Stomach (tissue), 9 donors: Measurements from ENCODE around the gene ASIC4. TPM values are rescaled to one million over a fixed set of nuclear protein-coding genes. Genes with fewer than 3 reads are reported as not detected.
A peak's percentile ranks its signal among the peaks of the same experiment; 100 is the strongest.

Source experiments
- DNase-seq, 2 donors: peaks; one replicate each; pipeline versions ENCODE4 v3.0.0 to v3.0.0-alpha.2; 2013 to 2019
- H3K27ac ChIP-seq, 5 donors: fragments of 200-600 bp in 4 of 5; sonication (generic) in 4 of 5; one replicate each; pipeline ENCODE4 v1.5.1; 2013 to 2019; ENCODE audit warnings: mild to moderate bottlenecking in 1 of 5, moderate library complexity in 1 of 5
- H3K27me3 ChIP-seq, 3 donors: fragments of 200-600 bp; sonication (generic); one replicate each; pipeline ENCODE4 v1.5.1; 2017 to 2019; ENCODE audit warnings: mixed run types in 1 of 3
- H3K36me3 ChIP-seq, 4 donors: fragments of 200-600 bp; sonication (generic); 1 replicate in 3 of 4; 2 replicates in 1 of 4; pipeline ENCODE4 v1.5.1; 2016 to 2019
- H3K4me1 ChIP-seq, 4 donors: fragments of 200-600 bp; sonication (generic); one replicate each; pipeline ENCODE4 v1.5.1; 2016 to 2019
- H3K4me3 ChIP-seq, 4 donors: fragments of 200-600 bp; sonication (generic) in 3 of 4; one replicate each; pipeline ENCODE4 v1.5.1; 2016 to 2019; ENCODE audit warnings: mild to moderate bottlenecking in 1 of 4
- H3K9me3 ChIP-seq, 4 donors: fragments of 200-600 bp; sonication (generic); one replicate each; pipeline ENCODE4 v1.5.1; 2016 to 2019
- CTCF ChIP-seq, 7 experiments: fragments of 450-650 bp in 4 of 7; fragments of 200-600 bp in 3 of 7; sonication (generic) in 3 of 7; IDR thresholded peaks; one replicate each; pipeline ENCODE4 v1.5.1; 2016 to 2019; ENCODE audit warnings: antibody characterized with exemption in 7 of 7, control low read depth in 2 of 7, mild to moderate bottlenecking in 1 of 7
- EP300 ChIP-seq: sonication (generic); formaldehyde crosslinking; IDR thresholded peaks from one replicate; pipeline ENCODE4 v1.6.1; 2017; ENCODE audit warnings: antibody characterized with exemption
- POLR2A ChIP-seq, 4 donors: fragments of 450-650 bp; IDR thresholded peaks; one replicate each; pipeline ENCODE4 v1.6.1; 2016; ENCODE audit warnings: antibody characterized with exemption in 4 of 4, control low read depth in 2 of 4, mild to moderate bottlenecking in 1 of 4, moderate library complexity in 1 of 4
- POLR2AphosphoS5 ChIP-seq, 3 donors: sonication (generic); formaldehyde crosslinking; IDR thresholded peaks; one replicate each; pipeline ENCODE4 v1.6.1; 2016; ENCODE audit warnings: antibody characterized with exemption in 3 of 3
- WGBS, 5 donors: extraction: QIAGEN DNeasy Blood & Tissue Kit in 3 of 5; methylation state at CpG; one replicate each; pipeline versions ENCODE4 v1.1.5 to v1.1.7; 2013 to 2018; 5-methylcytosine and 5-hydroxymethylcytosine counted together
- intact Hi-C: fragments of 100-400 bp; cut with DNase I; formaldehyde crosslinking; loops from one replicate; pipeline ENCODE4 v1.15.1; 2023; ENCODE audit warnings: low total_unique reads
- polyA plus RNA-seq, 3 donors: library from polyadenylated mRNA; stranded (reverse); fragments of 200-250 nt; gene quantifications; one replicate each; pipeline ENCODE4 v1.2.3, GENCODE V29; 2013
- total RNA-seq, 5 donors: library from RNA; depleted of rRNA; stranded (reverse); fragments of >200 nt; gene quantifications; one replicate each; pipeline versions ENCODE4 v1.1.0 to v1.2.3, GENCODE V29; 2014 to 2016
- donor health status: healthy with polysubstance abuse.
- donor health status: Bipolar disorder and iron deficiency.
- donor health status: healthy.

The ASIC4 gene
- total and polyA plus RNA-seq, 8 donors: 2.0 to 11.0 TPM; not detected in 6

GRCh38 chr2:219490600-219491130 lies 23.6 kb upstream of the ASIC4 start:
- peaks cover 0 to 12% (median 4%) of the 10 kb centered on the region in 4 donors for H3K4me1 ChIP-seq
- no peak overlapping the region for H3K27ac ChIP-seq
- peaks cover 0 to 39% (median 14%) of the 10 kb centered on the region in 4 donors for H3K36me3 ChIP-seq
- TF ChIP-seq CTCF (IDR thresholded peaks at IDR 0.05) (no peak), POLR2AphosphoS5 (IDR thresholded peaks at IDR 0.05) (no peak)
- H3K9me3 ChIP-seq: no peaks in the 10 kb centered on the region
- intact Hi-C loops: loop anchor here (5.0 kb wide), 1 partner anchor 42 kb away; no protein-coding TSS in a partner anchor
- no peak overlapping the region for H3K4me3 ChIP-seq
- DNase-seq: no peak
- 66 to 80% (median 79%) methylated on average over 7 to 10 of the region's 10 CpGs for WGBS, 5 donors
- H3K27me3 ChIP-seq: peaks cover 0 to 78% (median 25%) of the 10 kb centered on the region in 3 donors

- peaks cover 0 to 39% (median 14%) of the 10 kb centered on the region in 4 donors for H3K36me3 ChIP-seq
- TF ChIP-seq EP300 (no peak), POLR2AphosphoS5 (IDR thresholded peaks at IDR 0.05) (no peak), CTCF (IDR thresholded peaks at IDR 0.05) (no peak), POLR2A (IDR thresholded peaks at IDR 0.05) (no peak)
- H3K9me3 ChIP-seq: no peaks in the 10 kb centered on the region
- peaks cover 0 to 78% (median 27%) of the 10 kb centered on the region in 3 donors for H3K27me3 ChIP-seq
- no peak for DNase-seq
- H3K4me3 ChIP-seq: no peak overlapping the region
- intact Hi-C loops: loop anchor here (5.0 kb wide), 1 partner anchor 41 kb away; no protein-coding TSS in a partner anchor
- peaks cover 0 to 19% (median 8%) of the 10 kb centered on the region in 4 donors for H3K4me1 ChIP-seq
- H3K27ac ChIP-seq: peak overlapping the region in 1 of 5 donors; percentile 3
- 62 to 77% (median 74%) methylated on average over 13 to 14 of the region's 14 CpGs for WGBS, 5 donors
Observed at GRCh38 chr2:219491278-219491963, 22.9 kb upstream of the ASIC4 start.

GRCh38 chr2:219492575-219492974 lies 21.7 kb upstream of the ASIC4 start:
- H3K27ac ChIP-seq: peak overlapping the region in 1 of 5 donors; percentile 23
- intact Hi-C loops: loop anchor here (5.0 kb wide), 1 partner anchor 40 kb away; no protein-coding TSS in a partner anchor
- no peak overlapping the region for H3K4me3 ChIP-seq
- peaks cover 0 to 39% (median 14%) of the 10 kb centered on the region in 4 donors for H3K36me3 ChIP-seq
- no peak for DNase-seq
- 51 to 67% (median 58%) methylated on average over 3 to 20 of the region's 20 CpGs; no CpG with 5 or more reads in 1 of the 5 donors for WGBS, 5 donors
- TF ChIP-seq CTCF (IDR thresholded peaks at IDR 0.05) (no peak), EP300 (no peak), POLR2A (IDR thresholded peaks at IDR 0.05) (no peak), POLR2AphosphoS5 (IDR thresholded peaks at IDR 0.05) (no peak)
- no peaks in the 10 kb centered on the region for H3K9me3 ChIP-seq
- H3K27me3 ChIP-seq: peaks cover 0 to 78% (median 37%) of the 10 kb centered on the region in 3 donors
- peaks cover 11 to 31% (median 19%) of the 10 kb centered on the region in 4 donors for H3K4me1 ChIP-seq

GRCh38 chr2:219493086-219493485 lies 21.2 kb upstream of the ASIC4 start:
- Histone ChIP-seq H3K27ac (peak overlapping the region in 1 of 5 donors; percentile 23), H3K4me3 (no peak overlapping the region), H3K4me1 (peaks cover 14 to 36% (median 24%) of the 10 kb centered on the region in 4 donors), H3K9me3 (no peaks in the 10 kb centered on the region), H3K27me3 (peaks cover 0 to 76% (median 36%) of the 10 kb centered on the region in 3 donors), H3K36me3 (peaks cover 0 to 36% (median 13%) of the 10 kb centered on the region in 4 donors)
- intact Hi-C loops: loop anchor here (5.0 kb wide), 1 partner anchor 39 kb away; no protein-coding TSS in a partner anchor
- no peak for DNase-seq
- WGBS, 5 donors: 86 to 92% (median 88%) methylated on average over 5 of the region's 5 CpGs
- TF ChIP-seq POLR2AphosphoS5 (IDR thresholded peaks at IDR 0.05): no peak
- TF ChIP-seq POLR2A (IDR thresholded peaks at IDR 0.05): no peak
- no peak for TF ChIP-seq CTCF (IDR thresholded peaks at IDR 0.05)
